Stimulated activated CD8-positive, alpha-beta memory T cell treated with anti-CD3 and anti-CD28 coated beads, Interleukin-7, amount 100 ng/mL, for 24 hours (primary cell): ENCODE results near the gene NEUROG3.
"Not testable (repeated sequence)": the region's sequence is repeated elsewhere in the genome, so short reads cannot be mapped to it uniquely, and the experiment has no call there.

Experiments used
- DNase-seq: peaks from one replicate; pipeline ENCODE4 v3.0.0-alpha.2; 2020; ENCODE audit warnings: low read depth

NEUROG3 gene

GRCh38 chr10:69571618-69572158 is 1.5 kb downstream of the NEUROG3 start:
- DNase-seq: no peak

DNA sequence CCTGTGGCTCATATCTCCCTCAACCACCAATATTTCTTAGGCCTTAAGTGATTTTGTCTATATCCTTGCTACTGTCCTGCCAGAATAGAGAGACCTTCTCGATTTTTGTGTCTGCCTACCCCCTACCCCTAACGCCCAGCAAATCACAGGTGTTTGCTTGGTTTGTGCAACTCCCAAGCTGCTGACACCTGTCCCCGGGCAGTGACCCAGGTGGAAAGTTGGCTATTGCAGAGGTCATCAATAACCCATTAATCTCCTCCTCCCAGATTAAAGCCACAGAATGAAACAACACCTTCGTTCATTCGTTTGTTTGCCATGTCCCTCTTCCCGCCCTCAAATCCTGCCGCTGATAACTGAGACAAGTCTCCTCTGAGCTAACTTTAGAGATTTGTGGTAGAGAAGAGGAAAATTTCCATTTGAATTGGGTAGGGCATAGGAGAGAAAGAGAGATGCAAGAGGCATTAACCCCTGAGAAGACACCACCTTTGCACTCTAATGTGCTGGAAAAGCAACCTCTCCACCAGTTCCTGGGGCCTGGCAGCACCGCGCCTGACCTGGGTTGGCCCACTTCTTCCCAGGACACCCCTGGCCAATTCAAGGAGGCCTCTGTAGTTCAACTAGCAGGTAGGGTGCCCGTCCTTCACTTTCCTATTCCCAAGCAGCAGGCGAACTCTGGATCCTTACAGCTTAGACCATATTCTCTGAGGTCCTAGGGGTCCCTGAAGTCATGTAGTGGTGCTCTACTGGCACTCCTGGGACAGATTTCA is 3.0 kb downstream of the NEUROG3 start:
- no peak for DNase-seq

DNA sequence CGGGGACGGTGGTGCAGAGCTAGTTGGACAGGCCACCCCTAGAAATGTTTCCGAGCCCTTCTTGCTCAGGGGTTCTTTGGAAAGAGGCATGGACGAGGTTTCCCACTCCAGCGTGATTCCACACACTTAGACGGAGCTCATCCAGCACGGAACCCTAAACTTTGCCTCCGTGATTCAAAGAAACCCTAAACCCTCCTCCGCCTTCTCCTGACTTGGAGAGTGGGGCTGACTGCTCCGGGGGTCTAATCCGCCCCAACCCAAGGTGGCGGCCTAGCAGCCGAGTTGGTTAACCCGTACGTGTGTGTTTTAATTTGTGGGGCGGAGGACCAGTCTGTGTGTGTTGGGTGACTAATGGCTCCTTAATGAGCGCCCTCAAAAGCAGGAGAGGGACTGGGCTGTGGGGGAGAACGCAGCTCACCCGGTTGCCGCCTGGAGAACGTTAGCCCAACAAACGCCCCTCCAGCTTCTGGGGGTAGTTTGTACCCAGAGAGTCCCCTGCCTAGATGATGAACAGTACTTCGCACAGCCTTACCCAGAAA is 3.8 kb downstream of the NEUROG3 start:
- DNase-seq: no peak

GRCh38 chr10:69568472-69569395 is 4.5 kb downstream of the NEUROG3 start:
- DNase-seq: no peak

GRCh38 chr10:69567920-69568319 is 5.3 kb downstream of the NEUROG3 start:
- no peak for DNase-seq

- no peak for DNase-seq
These were observed 10.4 kb downstream of the NEUROG3 start for GRCh38 chr10:69562731-69563254.

DNA sequence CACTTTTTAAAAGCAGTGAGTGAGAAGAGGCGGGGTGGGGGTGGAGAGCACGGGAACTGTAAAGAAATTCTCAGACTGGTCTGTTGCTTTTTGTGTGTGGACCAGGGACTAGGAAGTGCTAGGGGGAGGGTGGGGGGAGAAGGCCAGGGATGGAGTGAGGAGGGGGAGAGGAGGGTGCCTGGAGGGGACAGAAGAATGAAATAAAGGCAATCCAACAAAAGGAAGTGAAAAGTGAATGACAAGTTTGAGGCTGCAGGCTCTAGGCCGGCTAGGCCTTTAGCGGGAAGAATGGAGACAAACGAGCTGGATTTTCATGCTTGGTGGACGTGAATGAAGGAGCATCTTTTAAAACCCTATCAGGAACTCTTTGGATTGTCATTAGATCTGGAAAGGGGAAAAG is 13.7 kb downstream of the NEUROG3 start:
- no peak for DNase-seq

DNA sequence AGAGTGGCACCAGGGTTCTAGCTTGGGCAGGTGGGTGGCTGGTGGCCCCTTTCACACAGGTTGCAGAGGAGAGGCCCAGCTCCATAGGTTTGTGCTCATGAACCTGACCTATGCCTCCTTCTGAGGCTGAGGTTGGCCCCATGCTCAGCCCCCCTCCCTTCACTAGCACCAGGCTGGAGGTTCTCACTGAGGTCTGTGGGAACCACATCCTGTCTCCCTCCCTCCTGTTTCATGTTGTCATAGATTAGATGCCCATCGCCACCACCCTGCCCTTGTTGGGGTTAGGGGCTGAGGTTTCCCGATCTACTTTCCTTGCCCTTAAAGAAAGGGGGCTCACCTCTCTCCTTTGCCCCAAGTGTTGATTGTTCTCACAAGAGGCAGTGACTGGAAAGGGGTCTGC is 14.7 kb downstream of the NEUROG3 start:
- no peak for DNase-seq

GRCh38 chr10:69554611-69555010 is 18.6 kb downstream of the NEUROG3 start:
- no peak for DNase-seq

DNA sequence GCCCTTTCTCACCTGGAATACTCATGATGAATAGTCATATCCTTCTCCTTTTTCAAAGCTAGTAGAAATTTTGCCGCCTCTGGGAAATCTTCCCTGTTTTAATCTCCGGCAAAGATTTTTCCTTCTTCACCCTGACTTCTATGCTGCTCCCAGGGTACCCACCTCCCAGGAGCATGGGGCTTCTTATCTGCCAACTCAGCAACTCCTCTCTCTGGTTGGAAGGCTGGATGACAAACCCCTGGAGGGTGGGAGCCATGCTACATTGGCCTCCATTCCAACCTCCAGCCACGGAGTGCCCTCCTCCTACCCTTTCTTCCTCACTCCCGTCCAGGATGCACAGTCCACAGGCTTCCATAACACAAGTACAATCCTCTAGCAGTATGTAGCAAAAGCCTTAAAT is 19.9 kb downstream of the NEUROG3 start:
- DNase-seq: no peak

- DNase-seq: no peak
These were observed 21.0 kb downstream of the NEUROG3 start for GRCh38 chr10:69552268-69552667.

GRCh38 chr10:69549959-69550358 is 23.3 kb downstream of the NEUROG3 start:
- DNase-seq: no peak

DNA sequence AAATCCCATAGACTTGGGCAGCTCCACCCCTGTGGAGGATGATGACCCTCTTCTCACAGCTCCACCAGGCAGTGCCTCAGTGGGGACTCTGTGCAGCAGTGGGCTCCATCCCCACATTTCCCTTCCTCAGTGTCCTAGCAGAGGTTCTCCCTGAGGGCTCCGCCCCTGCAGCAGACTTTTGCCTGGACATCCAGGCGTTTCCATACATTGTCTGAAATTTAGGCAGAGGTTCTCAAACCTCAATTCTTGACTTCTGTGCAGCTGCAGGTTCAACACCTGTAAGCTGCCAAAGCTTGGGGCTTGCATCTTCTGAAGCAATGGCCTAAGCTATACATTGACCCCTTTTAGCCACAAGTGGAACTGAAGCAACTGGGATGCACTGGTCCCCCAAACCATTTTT is 31.8 kb downstream of the NEUROG3 start:
- no peak for DNase-seq

- no peak for DNase-seq
These were observed 34.8 kb downstream of the NEUROG3 start for GRCh38 chr10:69538461-69538860.

DNA sequence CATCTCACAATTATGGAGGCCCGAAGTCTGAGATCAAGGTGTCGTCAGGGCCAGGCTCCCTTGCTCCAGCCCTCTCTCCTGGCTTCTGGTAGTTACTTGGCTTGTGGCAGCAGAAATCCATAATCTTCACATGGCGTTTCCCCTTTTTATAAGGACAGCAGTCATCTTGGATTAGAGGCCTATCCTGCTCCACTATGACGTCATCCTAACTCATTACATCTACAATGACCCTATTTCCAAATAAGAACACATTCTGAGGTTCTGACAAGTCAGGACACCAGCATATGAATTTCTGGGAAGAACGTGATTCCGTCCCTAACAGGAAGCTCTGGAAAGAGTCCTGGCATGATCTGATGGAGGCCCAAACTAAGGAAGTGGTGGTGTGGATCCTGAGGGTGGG is 35.8 kb downstream of the NEUROG3 start:
- no peak for DNase-seq

DNA sequence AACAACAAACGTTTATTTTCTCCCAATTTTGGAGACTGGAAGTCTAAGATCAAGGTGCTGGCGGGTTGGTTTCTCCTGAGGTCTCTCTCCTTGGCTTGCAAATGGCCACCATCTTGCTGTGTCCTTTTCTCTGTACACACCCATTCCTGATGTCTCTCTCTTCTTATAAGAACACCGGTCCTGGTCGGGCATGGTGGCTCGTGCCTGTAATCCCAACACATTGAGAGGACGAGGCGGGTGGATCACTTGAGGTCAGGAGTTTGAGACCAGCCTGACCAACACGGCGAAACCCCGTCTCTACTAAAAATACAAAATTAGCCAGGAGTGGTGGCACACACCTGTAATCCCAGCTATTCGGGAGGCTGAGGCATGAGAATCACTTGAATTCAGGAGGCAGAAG is 36.7 kb downstream of the NEUROG3 start:
- not testable (repeated sequence) for DNase-seq

DNA sequence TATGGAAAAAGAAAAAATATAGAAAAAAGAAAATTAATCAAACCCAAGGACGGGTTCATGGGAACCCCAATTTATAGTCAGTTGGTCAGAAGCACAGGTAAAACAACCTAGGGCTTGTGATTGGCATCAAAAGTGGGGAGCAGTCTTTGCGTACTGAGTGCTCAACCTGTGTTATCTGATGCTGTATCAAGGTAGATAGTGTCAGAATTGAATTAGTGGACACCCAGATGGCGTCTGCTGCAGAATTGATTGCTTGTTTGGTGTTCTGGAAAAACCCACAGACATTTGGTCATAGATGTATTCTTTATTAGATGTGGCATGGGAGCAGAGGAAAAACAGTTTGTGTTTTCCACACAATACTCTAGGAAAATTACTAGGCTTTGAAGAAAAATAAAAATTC is 39.6 kb downstream of the NEUROG3 start:
- DNase-seq: no peak

DNA sequence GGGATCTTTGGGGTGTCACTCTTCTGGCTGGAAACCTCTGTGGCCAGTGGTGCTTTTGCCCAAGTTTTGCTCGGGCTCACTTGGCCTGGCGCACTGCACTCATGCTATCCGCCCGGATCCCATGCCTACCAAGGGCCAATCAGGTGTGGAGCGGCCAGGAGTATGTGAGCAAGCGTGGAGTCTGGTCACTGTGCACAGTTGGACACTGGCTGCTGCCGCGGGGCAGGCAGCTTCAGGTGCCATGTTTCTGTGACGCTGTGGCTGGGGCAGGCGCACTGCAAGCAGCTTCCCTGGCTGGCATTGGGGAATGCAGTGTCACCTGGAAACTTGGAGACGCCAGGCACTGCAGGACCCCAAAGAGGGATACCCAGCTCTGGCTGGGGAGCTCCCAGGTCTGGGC is 45.3 kb downstream of the NEUROG3 start:
- DNase-seq: no peak
